ENCODE results near the gene HSPBP1. TPM values are rescaled to one million over a fixed set of nuclear protein-coding genes. Genes with fewer than 3 reads are reported as not detected.
A peak's percentile ranks its signal among the peaks of the same experiment; 100 is the strongest.

The HSPBP1 gene
- total and polyA plus RNA-seq, 2 donors from 2014 or later = 37.6 to 55.9 TPM

GRCh38 chr19:55241935-55242464 lies 37.9 kb downstream of the HSPBP1 start:
- H3K27ac ChIP-seq (ENCODE audit: low read depth in 2 of 2, low read length in 2 of 2) = no peak overlapping the region
- intact Hi-C loops (cut with DNase I) = no loop called here

GRCh38 chr19:55241143-55241934 lies 38.6 kb downstream of the HSPBP1 start:
- Histone ChIP-seq H3K4me3 (ENCODE audit: low read length in 3 of 3) (no peak overlapping the region), H3K9ac (ENCODE audit: low read length in 3 of 3) (no peak overlapping the region), H3K27ac (ENCODE audit: low read depth in 2 of 2, low read length in 2 of 2) (no peak overlapping the region), H3K27me3 (ENCODE audit: control insufficient read depth, insufficient read depth, low read length) (no peaks in the 10 kb centered on the region), H3K36me3 (ENCODE audit: control insufficient read depth in 2 of 3, insufficient read depth in 3 of 3, low read length in 3 of 3) (peaks cover 5 to 71% (median 49%) of the 10 kb centered on the region in 3 donors), H3K9me3 (ENCODE audit: control insufficient read depth in 2 of 3, insufficient read depth in 1 of 3, low read length in 3 of 3) (no peaks in the 10 kb centered on the region), H3K4me1 (ENCODE audit: control insufficient read depth in 2 of 3, insufficient read depth in 2 of 3, low read depth in 1 of 3, low read length in 3 of 3) (no peaks in the 10 kb centered on the region)
- intact Hi-C loops (cut with DNase I) = no loop called here
- DNase-seq (peak in 1 of 5 donors; percentile 76), FAIRE-seq (no peak)
- TF ChIP-seq CTCF (IDR thresholded peaks at IDR 0.05; ENCODE audit: borderline replicate concordance, extremely low read depth, insufficient read depth) = no peak

More at GRCh38 chr19:55241935-55242464, 37.9 kb downstream of the HSPBP1 start:
- DNase-seq (peak in 1 of 5 donors; percentile 51), FAIRE-seq (no peak)
- H3K9ac ChIP-seq (ENCODE audit: low read length in 3 of 3) = no peak overlapping the region
- H3K36me3 ChIP-seq (ENCODE audit: control insufficient read depth in 2 of 3, insufficient read depth in 3 of 3, low read length in 3 of 3) = peaks cover 1 to 66% (median 51%) of the 10 kb centered on the region in 3 donors
- no peak for TF ChIP-seq CTCF (IDR thresholded peaks at IDR 0.05; ENCODE audit: borderline replicate concordance, extremely low read depth, insufficient read depth)
- H3K4me1 ChIP-seq (ENCODE audit: control insufficient read depth in 2 of 3, insufficient read depth in 2 of 3, low read depth in 1 of 3, low read length in 3 of 3) = no peaks in the 10 kb centered on the region
- H3K27me3 ChIP-seq (ENCODE audit: control insufficient read depth, insufficient read depth, low read length) = no peaks in the 10 kb centered on the region
- H3K4me3 ChIP-seq (ENCODE audit: low read length in 3 of 3) = no peak overlapping the region
- H3K9me3 ChIP-seq (ENCODE audit: control insufficient read depth in 2 of 3, insufficient read depth in 1 of 3, low read length in 3 of 3) = no peaks in the 10 kb centered on the region

GRCh38 chr19:55240713-55241020 lies 39.2 kb downstream of the HSPBP1 start:
- Histone ChIP-seq H3K4me3 (ENCODE audit: low read length in 3 of 3) (no peak overlapping the region), H3K9me3 (ENCODE audit: control insufficient read depth in 2 of 3, insufficient read depth in 1 of 3, low read length in 3 of 3) (no peaks in the 10 kb centered on the region), H3K36me3 (ENCODE audit: control insufficient read depth in 2 of 3, insufficient read depth in 3 of 3, low read length in 3 of 3) (peaks cover 5 to 69% (median 49%) of the 10 kb centered on the region in 3 donors), H3K27ac (ENCODE audit: low read depth in 2 of 2, low read length in 2 of 2) (no peak overlapping the region), H3K9ac (ENCODE audit: low read length in 3 of 3) (no peak overlapping the region), H3K27me3 (ENCODE audit: control insufficient read depth, insufficient read depth, low read length) (no peaks in the 10 kb centered on the region), H3K4me1 (ENCODE audit: control insufficient read depth in 2 of 3, insufficient read depth in 2 of 3, low read depth in 1 of 3, low read length in 3 of 3) (no peaks in the 10 kb centered on the region)
- DNase-seq (no peak), FAIRE-seq (no peak)
- no peak for TF ChIP-seq CTCF (IDR thresholded peaks at IDR 0.05; ENCODE audit: borderline replicate concordance, extremely low read depth, insufficient read depth)
- intact Hi-C loops (cut with DNase I) = no loop called here
